Neuronal stem cell (in vitro differentiated cells): ENCODE measurements around the gene SPC24.

Source experiments
- DNase-seq: peaks from one replicate; pipeline ENCODE4 v3.0.0-alpha.2; 2013; ENCODE audit warnings: low spot score
- H2AFZ ChIP-seq: one replicate; pipeline ENCODE4 v1.6.1; 2013; ENCODE audit warnings: mild to moderate bottlenecking, low read length, inconsistent platforms
- H2AK5ac ChIP-seq: 2 replicates; pipeline ENCODE4 v1.6.1; 2013; ENCODE audit warnings: low read depth, mild to moderate bottlenecking, inconsistent platforms, low read length, moderate library complexity, mixed read lengths
- H2BK120ac ChIP-seq: 2 replicates; pipeline ENCODE4 v1.6.1; 2013; ENCODE audit warnings: low read depth, mild to moderate bottlenecking, inconsistent platforms, low read length, moderate library complexity, mixed read lengths
- H2BK12ac ChIP-seq: one replicate; pipeline ENCODE4 v1.6.1; 2013; ENCODE audit warnings: low read length, inconsistent platforms
- H2BK15ac ChIP-seq: 2 replicates; pipeline ENCODE4 v1.6.1; 2013; ENCODE audit warnings: mild to moderate bottlenecking, low read length, inconsistent platforms, mixed read lengths
- H2BK5ac ChIP-seq: one replicate; pipeline ENCODE4 v1.6.1; 2013; ENCODE audit warnings: inconsistent platforms, mild to moderate bottlenecking, low read length, moderate library complexity
- H3K14ac ChIP-seq: one replicate; pipeline ENCODE4 v1.6.1; 2013; ENCODE audit warnings: low read length, inconsistent platforms
- H3K18ac ChIP-seq: 2 replicates; pipeline ENCODE4 v1.6.1; 2013; ENCODE audit warnings: low read length, inconsistent platforms
- H3K23ac ChIP-seq: 2 replicates; pipeline ENCODE4 v1.6.1; 2013; ENCODE audit warnings: low read depth, mild to moderate bottlenecking, mixed read lengths, low read length, inconsistent platforms; ENCODE audit not compliant: poor library complexity
- H3K27ac ChIP-seq: replicated peaks from 3 replicates; pipeline ENCODE4 v1.5.1; 2013; ENCODE audit warnings: low read length, inconsistent platforms
- H3K27me3 ChIP-seq, 3 experiments: 2 replicates each; pipeline ENCODE4 v1.6.1; 2013; ENCODE audit warnings: low read length in 3 of 3, mild to moderate bottlenecking in 2 of 3, inconsistent platforms in 1 of 3, low read depth in 1 of 3, mixed read lengths in 1 of 3, moderate library complexity in 1 of 3; ENCODE audit not compliant: control insufficient read depth in 3 of 3, insufficient read depth in 3 of 3
- H3K36me3 ChIP-seq, 2 donors: replicated peaks in 1 of 2; 2 replicates each; pipeline ENCODE4 v1.6.1; 2013; ENCODE audit warnings: low read length in 2 of 2; ENCODE audit not compliant: control insufficient read depth in 2 of 2, insufficient read depth in 2 of 2
- H3K4ac ChIP-seq: 2 replicates; pipeline ENCODE4 v1.6.1; 2013; ENCODE audit warnings: inconsistent platforms, mild to moderate bottlenecking, low read length, moderate library complexity
- H3K4me1 ChIP-seq, 2 donors: 1 replicate in 1 of 2; 2 replicates in 1 of 2; pipeline ENCODE4 v1.6.1; 2013; ENCODE audit warnings: low read length in 2 of 2, low read depth in 1 of 2; ENCODE audit not compliant: control insufficient read depth in 2 of 2, insufficient read depth in 1 of 2
- H3K4me2 ChIP-seq: one replicate; pipeline ENCODE4 v1.6.1; 2013; ENCODE audit warnings: mild to moderate bottlenecking, low read length, inconsistent platforms; ENCODE audit not compliant: insufficient read depth, poor library complexity, severe bottlenecking
- H3K4me3 ChIP-seq, 2 donors: 2 replicates each; pipeline ENCODE4 v1.5.1; 2013; ENCODE audit warnings: low read length in 2 of 2, mild to moderate bottlenecking in 2 of 2, inconsistent platforms in 1 of 2, moderate library complexity in 1 of 2
- H3K79me1 ChIP-seq: one replicate; pipeline ENCODE4 v1.6.1; 2013; ENCODE audit warnings: low read depth, mild to moderate bottlenecking, inconsistent platforms, low read length, moderate library complexity
- H3K9ac ChIP-seq: one replicate; pipeline ENCODE4 v1.6.1; 2013; ENCODE audit warnings: mild to moderate bottlenecking, low read depth, low read length, inconsistent platforms; ENCODE audit not compliant: poor library complexity
- H3K9me3 ChIP-seq, 2 donors: replicated peaks in 1 of 2; 2 replicates each; pipeline versions ENCODE3 to v1.6.1; 2013; ENCODE audit warnings: low read length in 2 of 2, mild to moderate bottlenecking in 2 of 2, inconsistent platforms in 1 of 2, low read depth in 1 of 2, mixed read lengths in 1 of 2, moderate library complexity in 1 of 2; ENCODE audit not compliant: control insufficient read depth in 2 of 2, insufficient read depth in 1 of 2
- H4K8ac ChIP-seq: one replicate; pipeline ENCODE4 v1.6.1; 2013; ENCODE audit warnings: low read depth, mild to moderate bottlenecking, inconsistent platforms, low read length, moderate library complexity
- H4K91ac ChIP-seq: one replicate; pipeline ENCODE4 v1.6.1; 2013; ENCODE audit warnings: low read length, low read depth, mild to moderate bottlenecking, inconsistent platforms; ENCODE audit not compliant: poor library complexity
- WGBS, 2 donors: extraction: QIAGEN DNeasy Blood & Tissue Kit; methylation state at CpG; one replicate each; pipeline ENCODE4 v1.1.7; 2013; ENCODE audit warnings: missing lambda C conversion rate in 2 of 2, mixed read lengths in 1 of 2; ENCODE audit not compliant: insufficient read length in 2 of 2, insufficient replicate concordance in 1 of 2; ENCODE audit errors: extremely low coverage in 2 of 2; 5-methylcytosine and 5-hydroxymethylcytosine counted together

Gene SPC24

DNA sequence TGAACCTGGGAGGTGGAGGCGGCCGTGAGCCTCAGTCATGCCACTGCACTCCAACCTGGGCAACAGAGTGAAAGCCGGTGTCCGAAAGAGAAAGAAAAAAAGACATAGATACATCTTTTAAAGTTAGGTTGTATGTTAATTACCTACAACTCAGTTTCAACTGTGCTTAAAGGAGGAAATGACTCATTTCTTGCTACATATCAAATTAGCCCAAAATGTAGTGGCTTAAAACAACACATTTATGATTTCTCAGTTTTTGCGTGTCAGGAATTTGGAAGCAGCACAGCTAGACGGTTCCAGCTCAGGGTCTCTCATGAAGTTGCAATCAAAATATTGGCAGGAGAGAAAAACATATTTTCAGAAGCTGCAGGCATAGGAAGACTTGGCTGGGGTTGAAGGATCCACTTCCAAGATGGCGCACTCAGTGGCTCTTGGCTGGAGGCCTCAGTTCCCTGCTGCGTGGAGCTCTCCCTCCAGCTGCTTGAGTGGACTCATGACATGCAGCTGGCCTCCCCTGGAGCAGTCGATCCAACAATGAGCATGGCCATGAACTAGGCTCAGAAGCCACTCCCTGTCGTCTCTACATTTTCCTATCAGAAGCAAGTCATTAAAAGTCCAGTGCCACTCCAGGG lies 59.3 kb downstream of the SPC24 start:
- Histone ChIP-seq H3K9ac (no peak overlapping the region), H3K4me3 (no peak overlapping the region), H4K8ac (no peak overlapping the region), H3K23ac (no peak overlapping the region), H4K91ac (no peak overlapping the region), H3K14ac (no peak overlapping the region), H3K27ac (no peak overlapping the region), H3K79me1 (peaks cover 7% of the 10 kb centered on the region), H3K4me2 (no peak overlapping the region), H2BK120ac (no peak overlapping the region), H3K4me1 (peaks cover 5 to 7% of the 10 kb centered on the region in 2 donors), H2AK5ac (no peak overlapping the region), H2BK12ac (no peak overlapping the region), H2BK15ac (no peak overlapping the region), H3K4ac (no peak overlapping the region), H3K36me3 (peaks cover 44 to 99% of the 10 kb centered on the region in 2 donors), H3K27me3 (no peaks in the 10 kb centered on the region), H3K9me3 (no peaks in the 10 kb centered on the region), H2BK5ac (no peak overlapping the region), H2AFZ (no peak overlapping the region), H3K18ac (no peak overlapping the region)
- whole genome bisulfite sequencing, 2 donors, result no CpG with 5 or more reads among the region's 10 CpGs
- no peak for DNase-seq
